ENCODE results near the gene LORICRIN.
A peak's percentile ranks its signal among the peaks of the same experiment; 100 is the strongest.
"Not testable (repeated sequence)": the region's sequence is repeated elsewhere in the genome, so short reads cannot be mapped to it uniquely, and the experiment has no call there.

LORICRIN gene

DNA sequence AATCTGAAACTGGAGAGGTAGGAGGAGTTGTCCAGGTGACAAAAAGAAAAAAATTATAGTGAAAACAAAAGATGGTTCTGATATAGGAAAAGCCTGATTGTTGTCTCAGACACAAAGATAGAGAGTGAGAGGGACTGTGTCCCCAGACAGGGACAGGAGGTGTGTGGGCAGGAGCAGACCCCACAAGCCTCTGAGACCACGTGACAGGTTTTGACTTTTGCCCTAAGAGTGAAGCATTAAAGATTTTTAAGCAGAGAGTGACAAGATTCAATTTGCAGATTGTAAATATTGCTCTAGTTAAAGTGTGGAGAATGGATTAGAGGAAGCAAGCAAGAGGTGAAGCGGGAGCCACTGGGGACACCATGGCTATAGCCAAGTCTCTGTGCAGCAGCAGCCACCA is 31.7 kb upstream of the LORICRIN start:
- Histone ChIP-seq H2AFZ (ENCODE audit: low read depth, low read length) (no peak overlapping the region), H3K9me3 (ENCODE audit: insufficient read depth, low read length) (no peaks in the 10 kb centered on the region), H3K79me2 (ENCODE audit: low read length) (no peaks in the 10 kb centered on the region), H4K20me1 (ENCODE audit: insufficient read depth, low read length) (no peaks in the 10 kb centered on the region), H3K9ac (ENCODE audit: low read length) (no peak overlapping the region), H3K4me1 (ENCODE audit: low read length) (0 out of 2 replicates have a peak, but pooled peaks cover 2% of the 10 kb centered on the region), H3K4me2 (ENCODE audit: low read length) (no peak overlapping the region), H3K4me3 (ENCODE audit: low read length) (no peak overlapping the region), H3K27me3 (ENCODE audit: low read depth, low read length) (peaks cover 61% of the 10 kb centered on the region), H3K27ac (ENCODE audit: low read length) (no peak overlapping the region), H3K36me3 (replicated peaks; ENCODE audit: low read depth, low read length) (no peaks in the 10 kb centered on the region)
- TF ChIP-seq, protein P1, sequence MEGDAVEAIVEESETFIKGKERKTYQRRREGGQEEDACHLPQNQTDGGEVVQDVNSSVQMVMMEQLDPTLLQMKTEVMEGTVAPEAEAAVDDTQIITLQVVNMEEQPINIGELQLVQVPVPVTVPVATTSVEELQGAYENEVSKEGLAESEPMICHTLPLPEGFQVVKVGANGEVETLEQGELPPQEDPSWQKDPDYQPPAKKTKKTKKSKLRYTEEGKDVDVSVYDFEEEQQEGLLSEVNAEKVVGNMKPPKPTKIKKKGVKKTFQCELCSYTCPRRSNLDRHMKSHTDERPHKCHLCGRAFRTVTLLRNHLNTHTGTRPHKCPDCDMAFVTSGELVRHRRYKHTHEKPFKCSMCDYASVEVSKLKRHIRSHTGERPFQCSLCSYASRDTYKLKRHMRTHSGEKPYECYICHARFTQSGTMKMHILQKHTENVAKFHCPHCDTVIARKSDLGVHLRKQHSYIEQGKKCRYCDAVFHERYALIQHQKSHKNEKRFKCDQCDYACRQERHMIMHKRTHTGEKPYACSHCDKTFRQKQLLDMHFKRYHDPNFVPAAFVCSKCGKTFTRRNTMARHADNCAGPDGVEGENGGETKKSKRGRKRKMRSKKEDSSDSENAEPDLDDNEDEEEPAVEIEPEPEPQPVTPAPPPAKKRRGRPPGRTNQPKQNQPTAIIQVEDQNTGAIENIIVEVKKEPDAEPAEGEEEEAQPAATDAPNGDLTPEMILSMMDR (IDR thresholded peaks at IDR 0.05; ENCODE audit: low read depth, low read length) = no peak
- TF ChIP-seq EZH2phosphoT487 (IDR thresholded peaks at IDR 0.05; ENCODE audit: low read depth) = no peak

DNA sequence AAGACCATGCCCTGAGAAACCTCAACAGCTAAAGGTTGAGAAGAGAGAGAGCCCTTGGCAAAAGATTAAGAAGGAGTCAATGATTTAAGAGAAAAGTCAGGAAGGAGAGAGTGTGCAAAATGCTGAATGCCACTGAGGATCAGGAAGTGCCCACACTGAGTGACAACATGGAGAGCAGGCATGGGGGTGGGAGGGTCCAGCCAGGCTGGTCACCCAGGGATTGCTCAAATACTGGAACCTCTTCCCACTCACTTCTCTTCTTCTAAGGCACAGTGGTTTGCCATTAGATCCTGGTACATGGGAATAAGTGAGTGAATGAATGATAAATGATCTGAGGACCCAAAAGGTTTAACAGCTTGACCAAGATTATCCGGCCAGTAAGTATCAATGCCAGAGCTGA is 31.0 kb upstream of the LORICRIN start:
- H3K27ac ChIP-seq (ENCODE audit: low read length) = no peak overlapping the region
- no peak overlapping the region for H3K4me2 ChIP-seq (ENCODE audit: low read length)
- no peaks in the 10 kb centered on the region for H4K20me1 ChIP-seq (ENCODE audit: insufficient read depth, low read length)
- no peak for TF ChIP-seq EZH2phosphoT487 (IDR thresholded peaks at IDR 0.05; ENCODE audit: low read depth)
- TF ChIP-seq, protein P1 (IDR thresholded peaks at IDR 0.05; ENCODE audit: low read depth, low read length) = no peak
- H3K79me2 ChIP-seq (ENCODE audit: low read length) = no peaks in the 10 kb centered on the region
- 0 out of 2 replicates have a peak, but pooled peaks cover 2% of the 10 kb centered on the region for H3K4me1 ChIP-seq (ENCODE audit: low read length)
- H2AFZ ChIP-seq (ENCODE audit: low read depth, low read length) = no peak overlapping the region
- H3K9ac ChIP-seq (ENCODE audit: low read length) = no peak overlapping the region
- no peaks in the 10 kb centered on the region for H3K36me3 ChIP-seq (replicated peaks; ENCODE audit: low read depth, low read length)
- H3K9me3 ChIP-seq (ENCODE audit: insufficient read depth, low read length) = no peaks in the 10 kb centered on the region
- H3K27me3 ChIP-seq (ENCODE audit: low read depth, low read length) = peaks cover 60% of the 10 kb centered on the region
- no peak overlapping the region for H3K4me3 ChIP-seq (ENCODE audit: low read length)

DNA sequence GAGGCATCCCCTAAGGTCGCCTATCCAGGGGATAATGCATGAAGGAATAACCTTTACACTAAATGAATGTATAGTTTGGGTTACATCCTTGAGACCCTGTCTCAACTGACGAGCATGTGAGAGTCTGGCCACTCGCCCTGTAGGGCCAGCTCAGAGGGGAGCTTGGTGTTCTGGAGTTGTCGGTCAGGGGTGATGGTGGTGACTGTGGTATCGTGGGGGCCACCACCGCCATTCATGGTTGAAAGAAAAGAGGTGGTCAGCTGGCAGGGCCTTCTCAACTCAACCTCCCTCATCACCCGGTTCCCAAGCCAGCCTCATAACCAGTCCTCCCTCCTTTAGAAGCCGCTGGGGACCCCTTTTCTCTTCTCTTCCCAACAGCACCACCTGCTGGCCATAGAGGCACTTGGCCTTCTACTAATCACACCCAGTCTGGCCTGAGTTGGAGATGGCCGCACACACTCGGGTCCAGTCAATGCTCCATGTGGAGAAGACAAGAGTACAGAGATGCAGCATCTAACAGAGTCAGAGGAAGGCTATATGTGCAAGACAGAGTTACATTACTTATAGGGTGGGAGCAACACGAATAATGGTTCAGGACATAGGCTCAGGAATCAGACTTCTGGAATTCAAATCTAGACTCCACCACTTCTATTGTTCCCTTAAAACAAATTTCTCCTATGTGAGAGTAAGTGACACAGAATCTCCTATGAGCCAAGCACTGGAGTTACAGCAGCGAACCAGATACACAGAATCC is 30.2 kb upstream of the LORICRIN start:
- H3K4me3 ChIP-seq (ENCODE audit: low read length); H3K9me3 ChIP-seq (ENCODE audit: insufficient read depth, low read length); H4K20me1 ChIP-seq (ENCODE audit: insufficient read depth, low read length); H3K27ac ChIP-seq (ENCODE audit: low read length); H3K36me3 ChIP-seq (replicated peaks; ENCODE audit: low read depth, low read length); H3K79me2 ChIP-seq (ENCODE audit: low read length); H3K4me1 ChIP-seq (ENCODE audit: low read length); H3K9ac ChIP-seq (ENCODE audit: low read length); H3K4me2 ChIP-seq (ENCODE audit: low read length); H2AFZ ChIP-seq (ENCODE audit: low read depth, low read length): not testable (repeated sequence)
- peaks cover 53% of the 10 kb centered on the region for H3K27me3 ChIP-seq (ENCODE audit: low read depth, low read length)
- TF ChIP-seq, protein P1 (IDR thresholded peaks at IDR 0.05; ENCODE audit: low read depth, low read length) = peak; percentile 65

DNA sequence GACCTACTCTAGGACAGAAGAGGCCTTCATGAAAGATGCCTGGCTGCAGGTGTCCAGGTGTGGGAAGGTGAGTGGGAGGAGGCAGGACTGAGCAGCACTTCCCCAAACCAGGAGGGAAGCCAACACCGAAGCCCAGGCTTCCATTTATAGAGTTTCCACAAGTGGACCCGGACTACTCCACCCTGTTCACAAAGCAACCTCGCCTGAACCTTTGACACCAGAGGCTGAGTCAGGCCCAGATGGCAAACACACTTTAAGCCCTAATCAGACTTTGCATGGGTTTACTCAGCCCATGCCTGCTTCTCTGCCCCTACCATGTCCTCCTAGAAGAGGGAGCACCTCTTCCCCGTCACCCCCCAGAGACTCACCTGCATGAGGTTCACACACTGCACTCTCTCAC is 28.1 kb upstream of the LORICRIN start:
- H3K9ac ChIP-seq (ENCODE audit: low read length) = no peak overlapping the region
- H3K27ac ChIP-seq (ENCODE audit: low read length) = no peak overlapping the region
- H3K79me2 ChIP-seq (ENCODE audit: low read length) = no peaks in the 10 kb centered on the region
- H3K4me3 ChIP-seq (ENCODE audit: low read length) = no peak overlapping the region
- H3K9me3 ChIP-seq (ENCODE audit: insufficient read depth, low read length) = no peaks in the 10 kb centered on the region
- H3K4me2 ChIP-seq (ENCODE audit: low read length) = no peak overlapping the region
- H2AFZ ChIP-seq (ENCODE audit: low read depth, low read length) = no peak overlapping the region
- TF ChIP-seq, protein P1 (IDR thresholded peaks at IDR 0.05; ENCODE audit: low read depth, low read length) = no peak
- TF ChIP-seq EZH2phosphoT487 (IDR thresholded peaks at IDR 0.05; ENCODE audit: low read depth) = no peak
- no peaks in the 10 kb centered on the region for H3K4me1 ChIP-seq (ENCODE audit: low read length)
- no peaks in the 10 kb centered on the region for H3K36me3 ChIP-seq (replicated peaks; ENCODE audit: low read depth, low read length)
- H4K20me1 ChIP-seq (ENCODE audit: insufficient read depth, low read length) = no peaks in the 10 kb centered on the region
- H3K27me3 ChIP-seq (ENCODE audit: low read depth, low read length) = peaks cover 44% of the 10 kb centered on the region
